Glutamatergic neuron (in vitro differentiated cells): ENCODE measurements around the gene NRL. TPM values are rescaled to one million over a fixed set of nuclear protein-coding genes. Genes with fewer than 3 reads are reported as not detected.

Experiments used
- DNase-seq: peaks from one replicate; pipeline ENCODE4 v3.0.0; 2022
- H3K27ac Mint-ChIP-seq: one replicate; pipeline ENCODE4 v1.8.0; 2020; ENCODE audit warnings: mild to moderate bottlenecking, mixed read lengths, inconsistent platforms; ENCODE audit not compliant: unreplicated experiment
- H3K27me3 Mint-ChIP-seq: one replicate; pipeline ENCODE4 v1.8.0; 2020; ENCODE audit warnings: mild to moderate bottlenecking, moderate library complexity, mixed read lengths, inconsistent platforms; ENCODE audit not compliant: unreplicated experiment
- H3K36me3 Mint-ChIP-seq: one replicate; pipeline ENCODE4 v1.8.0; 2020; ENCODE audit warnings: mild to moderate bottlenecking, mixed read lengths, inconsistent platforms; ENCODE audit not compliant: unreplicated experiment
- H3K4me1 Mint-ChIP-seq: one replicate; pipeline ENCODE4 v1.8.0; 2020; ENCODE audit warnings: mild to moderate bottlenecking, low read depth, mixed read lengths, inconsistent platforms; ENCODE audit not compliant: unreplicated experiment
- H3K4me3 Mint-ChIP-seq: one replicate; pipeline ENCODE4 v1.8.0; 2020; ENCODE audit warnings: mild to moderate bottlenecking, mixed read lengths, inconsistent platforms; ENCODE audit not compliant: unreplicated experiment
- H3K9me3 Mint-ChIP-seq: one replicate; pipeline ENCODE4 v1.8.0; 2020; ENCODE audit warnings: mild to moderate bottlenecking, moderate library complexity, mixed read lengths, inconsistent platforms; ENCODE audit not compliant: unreplicated experiment
- total RNA-seq: library from RNA; stranded (reverse); fragmentation: NEBNext Ultra II Directional; extraction: Animal tissue kit (Norgen Biotek cat#: 25700); gene quantifications from one replicate; pipeline ENCODE4 v1.2.1, GENCODE V29; 2021; ENCODE audit not compliant: unreplicated experiment
- TF ChIP-seq, protein P1 (sequence below): fragments of 200-600 bp; sonication (generic); IDR thresholded peaks from one replicate; pipeline ENCODE4 v1.5.0; 2021; ENCODE audit not compliant: partially characterized antibody, unreplicated experiment

NRL gene
- total RNA-seq, 1 donor from 2014 or later: 3.7 TPM

DNA sequence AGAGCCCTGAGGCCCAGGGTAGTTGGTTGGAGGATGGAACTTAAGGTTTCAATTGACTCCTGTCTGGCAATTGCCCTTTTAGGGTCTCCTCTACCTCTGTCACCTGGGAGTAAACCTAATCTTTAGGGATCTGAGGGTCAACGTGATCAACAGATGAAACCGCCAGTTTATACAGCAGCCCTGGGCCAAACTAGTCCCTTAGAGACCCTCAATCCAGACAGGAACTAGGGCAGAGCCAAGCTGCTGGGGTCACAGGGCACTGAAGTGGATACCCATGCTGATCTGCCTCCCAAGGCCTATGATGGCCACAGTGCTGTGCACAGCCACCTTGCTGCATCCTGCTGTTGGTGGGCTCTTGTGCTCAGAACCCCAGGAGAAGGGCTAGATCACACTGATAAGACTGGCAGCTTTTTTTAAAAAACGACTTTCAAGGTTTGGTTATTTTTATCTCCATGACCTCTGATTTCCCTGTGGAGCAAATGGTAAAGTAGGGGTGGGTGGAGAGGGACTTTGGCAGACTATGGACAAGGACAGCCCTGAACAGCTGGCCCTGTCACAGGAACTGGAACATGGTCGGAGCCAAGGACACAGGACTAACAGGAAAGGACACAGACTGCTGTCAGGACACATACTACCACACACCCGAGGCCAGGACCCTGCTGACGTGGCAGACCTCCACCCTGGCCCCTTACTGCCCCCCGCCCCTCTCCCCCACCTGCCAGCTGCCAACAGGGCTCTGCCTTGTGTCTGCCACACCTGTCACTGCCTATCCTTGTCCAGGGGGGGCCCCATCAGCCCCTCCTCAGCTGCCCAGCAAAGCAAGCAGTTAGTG, 16.2 kb upstream of the NRL start:
- peak overlapping the region; percentile 78 for H3K27ac Mint-ChIP-seq
- peaks cover 10% of the 10 kb centered on the region for H3K9me3 Mint-ChIP-seq
- DNase-seq: peak; percentile 23
- H3K27me3 Mint-ChIP-seq: peaks cover 12% of the 10 kb centered on the region
- peak overlapping the region; percentile 70 for H3K4me3 Mint-ChIP-seq
- H3K36me3 Mint-ChIP-seq: no peaks in the 10 kb centered on the region
- H3K4me1 Mint-ChIP-seq: peaks cover 25% of the 10 kb centered on the region
- TF ChIP-seq, protein P1, sequence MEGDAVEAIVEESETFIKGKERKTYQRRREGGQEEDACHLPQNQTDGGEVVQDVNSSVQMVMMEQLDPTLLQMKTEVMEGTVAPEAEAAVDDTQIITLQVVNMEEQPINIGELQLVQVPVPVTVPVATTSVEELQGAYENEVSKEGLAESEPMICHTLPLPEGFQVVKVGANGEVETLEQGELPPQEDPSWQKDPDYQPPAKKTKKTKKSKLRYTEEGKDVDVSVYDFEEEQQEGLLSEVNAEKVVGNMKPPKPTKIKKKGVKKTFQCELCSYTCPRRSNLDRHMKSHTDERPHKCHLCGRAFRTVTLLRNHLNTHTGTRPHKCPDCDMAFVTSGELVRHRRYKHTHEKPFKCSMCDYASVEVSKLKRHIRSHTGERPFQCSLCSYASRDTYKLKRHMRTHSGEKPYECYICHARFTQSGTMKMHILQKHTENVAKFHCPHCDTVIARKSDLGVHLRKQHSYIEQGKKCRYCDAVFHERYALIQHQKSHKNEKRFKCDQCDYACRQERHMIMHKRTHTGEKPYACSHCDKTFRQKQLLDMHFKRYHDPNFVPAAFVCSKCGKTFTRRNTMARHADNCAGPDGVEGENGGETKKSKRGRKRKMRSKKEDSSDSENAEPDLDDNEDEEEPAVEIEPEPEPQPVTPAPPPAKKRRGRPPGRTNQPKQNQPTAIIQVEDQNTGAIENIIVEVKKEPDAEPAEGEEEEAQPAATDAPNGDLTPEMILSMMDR: no peak

DNA sequence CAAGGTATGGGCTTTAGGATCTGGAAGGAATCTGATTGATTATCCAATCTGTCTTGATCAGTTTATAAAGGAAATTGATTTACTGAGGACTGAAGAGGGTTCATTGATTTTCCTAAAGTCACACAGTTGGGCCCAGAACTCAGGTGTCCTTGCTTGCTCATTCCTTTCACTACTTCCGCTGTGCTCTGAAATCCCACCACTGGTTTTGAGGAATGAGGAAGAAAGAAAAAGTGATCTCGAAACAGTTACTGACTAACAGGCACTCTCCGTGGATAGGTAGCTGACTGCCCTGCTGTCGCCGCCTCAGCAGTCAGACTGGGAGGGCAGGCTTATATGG, 15.6 kb upstream of the NRL start, which contains the start of gene FITM1:
Gene FITM1, plus strand, starts transcription at position 280 of the 337 bp plus-strand sequence. CDS start 905 bp downstream, outside the sequence.
- Mint-ChIP-seq H3K27me3 (peaks cover 10% of the 10 kb centered on the region), H3K27ac (peak within 1 kb of the TSS; percentile 78)

DNA sequence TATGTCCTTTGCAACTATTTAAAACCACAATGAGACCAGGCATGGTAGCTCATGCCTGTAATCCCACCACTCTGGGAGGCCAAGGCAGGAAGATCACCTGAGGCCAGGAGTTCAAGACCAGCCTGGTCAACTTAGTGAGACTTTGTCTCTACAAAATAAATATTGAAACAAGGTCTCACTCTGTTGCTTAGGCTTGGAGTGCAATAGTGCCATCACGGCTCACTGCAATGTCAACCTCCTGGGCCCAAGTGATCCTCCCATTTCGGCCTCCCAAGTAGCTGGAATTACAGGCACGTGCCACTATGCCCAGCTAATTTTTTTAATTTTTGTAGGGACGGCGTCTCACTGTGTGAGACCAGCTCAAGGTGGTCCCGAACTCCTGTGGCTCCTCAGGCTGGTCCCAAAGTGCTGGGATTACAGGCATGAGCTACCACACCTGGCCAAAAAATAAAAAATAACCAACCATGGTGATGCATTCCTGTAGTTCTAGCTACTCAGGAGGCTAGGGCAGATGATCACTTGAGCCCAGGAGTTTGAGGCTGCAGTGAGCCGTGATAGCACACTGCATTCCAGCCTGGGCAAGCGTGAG, 14.8 kb upstream of the NRL start:
- TF ChIP-seq, protein P1: no peak

More for the DNA sequence above, 15.6 kb upstream of the NRL start, which contains the start of gene FITM1:
- TF ChIP-seq, protein P1: no peak
- Mint-ChIP-seq H3K4me1 (peaks cover 22% of the 10 kb centered on the region), H3K36me3 (no peaks in the 10 kb centered on the region), H3K9me3 (peaks cover 8% of the 10 kb centered on the region), H3K4me3 (peak within 1 kb of the TSS; percentile 70)
- no peak for DNase-seq

DNA sequence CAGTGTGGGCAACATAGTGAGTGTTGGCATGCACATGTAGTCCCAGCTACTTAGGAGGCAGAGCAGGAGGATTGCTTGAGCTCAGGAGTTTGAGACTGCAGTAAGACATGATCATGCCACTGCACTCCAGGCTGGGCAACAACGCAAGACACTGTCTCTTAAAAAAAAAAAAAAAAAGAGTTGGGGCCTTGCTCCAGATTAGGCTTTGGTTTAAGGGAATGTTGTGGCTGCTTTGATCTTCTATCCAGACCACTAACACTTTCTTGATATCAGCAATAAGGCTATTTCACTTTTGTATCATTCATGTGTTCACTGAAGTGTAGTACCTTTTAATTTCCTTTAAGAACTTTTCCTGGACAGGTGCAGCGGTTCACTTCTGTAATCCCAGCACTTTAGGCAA, 12.9 kb upstream of the NRL start:
- Mint-ChIP-seq H3K36me3 (no peaks in the 10 kb centered on the region), H3K27ac (no peak overlapping the region), H3K4me3 (no peak overlapping the region), H3K4me1 (peaks cover 14% of the 10 kb centered on the region), H3K9me3 (peaks cover 4% of the 10 kb centered on the region), H3K27me3 (peaks cover 6% of the 10 kb centered on the region)
- TF ChIP-seq, protein P1: no peak
- no peak for DNase-seq

More for the DNA sequence above, 14.8 kb upstream of the NRL start:
- no peak for DNase-seq
- Mint-ChIP-seq H3K9me3 (peaks cover 4% of the 10 kb centered on the region), H3K27me3 (peaks cover 6% of the 10 kb centered on the region), H3K27ac (no peak overlapping the region), H3K4me1 (peaks cover 18% of the 10 kb centered on the region), H3K4me3 (no peak overlapping the region), H3K36me3 (no peaks in the 10 kb centered on the region)

DNA sequence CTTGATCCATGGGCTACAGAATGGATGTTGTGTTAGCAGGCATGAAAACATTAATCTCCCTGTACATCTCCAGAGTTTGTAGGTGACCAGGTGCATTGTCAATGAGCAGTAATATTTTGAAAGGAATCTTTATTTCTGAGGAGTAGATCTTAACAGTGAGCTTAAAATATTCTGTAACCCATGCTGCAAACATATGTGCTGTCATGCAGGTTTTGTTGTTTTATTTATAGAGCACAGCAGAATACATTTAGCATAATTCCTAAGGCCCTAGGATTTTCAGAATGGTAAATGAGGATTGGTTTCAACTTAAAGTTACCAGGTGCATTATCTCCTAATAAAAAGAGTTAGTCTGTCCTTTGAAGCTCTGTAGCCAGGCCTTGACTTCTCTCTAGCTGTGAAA, 12.2 kb upstream of the NRL start:
- Mint-ChIP-seq H3K9me3 (peaks cover 4% of the 10 kb centered on the region), H3K27ac (no peak overlapping the region), H3K4me1 (peaks cover 13% of the 10 kb centered on the region), H3K27me3 (peaks cover 6% of the 10 kb centered on the region), H3K4me3 (no peak overlapping the region), H3K36me3 (no peaks in the 10 kb centered on the region)
- no peak for DNase-seq
- TF ChIP-seq, protein P1: no peak
